Activated gamma-delta T cell (primary cell): ENCODE measurements around the gene AP5Z1.
"Not testable (repeated sequence)": the region's sequence is repeated elsewhere in the genome, so short reads cannot be mapped to it uniquely, and the experiment has no call there.

Experiments
- DNase-seq: peaks from one replicate; lab custom pipeline; 2025; lab: John Stamatoyannopoulos, UW

AP5Z1 gene

GRCh38 chr7:4802577-4802976 lies 27.2 kb downstream of the AP5Z1 start:
- DNase-seq = not testable (repeated sequence)

GRCh38 chr7:4803397-4804241 lies 28.2 kb downstream of the AP5Z1 start:
- no peak for DNase-seq

GRCh38 chr7:4805110-4805983 lies 29.9 kb downstream of the AP5Z1 start:
- DNase-seq = no peak

DNA sequence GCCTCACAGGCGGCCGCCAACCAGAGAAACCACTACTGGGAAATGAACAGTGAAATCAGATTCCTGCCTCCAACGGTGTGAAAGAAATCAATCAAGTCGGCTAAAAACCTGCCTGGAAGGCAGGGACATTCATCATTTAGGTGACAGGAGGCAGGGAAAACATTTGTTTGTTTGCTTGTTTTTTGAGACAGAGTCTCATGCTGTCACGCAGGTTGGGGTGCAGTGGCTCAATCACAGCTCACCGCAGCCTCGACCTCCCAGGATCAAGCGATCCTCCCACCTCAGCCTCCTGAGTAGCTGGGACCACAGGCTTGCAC lies 30.5 kb downstream of the AP5Z1 start:
- DNase-seq = no peak

GRCh38 chr7:4806983-4807597 lies 31.7 kb downstream of the AP5Z1 start:
- no peak for DNase-seq

- no peak for DNase-seq
These were observed 32.2 kb downstream of the AP5Z1 start for GRCh38 chr7:4807598-4808016.

GRCh38 chr7:4808026-4808425 lies 32.6 kb downstream of the AP5Z1 start:
- DNase-seq = no peak

DNA sequence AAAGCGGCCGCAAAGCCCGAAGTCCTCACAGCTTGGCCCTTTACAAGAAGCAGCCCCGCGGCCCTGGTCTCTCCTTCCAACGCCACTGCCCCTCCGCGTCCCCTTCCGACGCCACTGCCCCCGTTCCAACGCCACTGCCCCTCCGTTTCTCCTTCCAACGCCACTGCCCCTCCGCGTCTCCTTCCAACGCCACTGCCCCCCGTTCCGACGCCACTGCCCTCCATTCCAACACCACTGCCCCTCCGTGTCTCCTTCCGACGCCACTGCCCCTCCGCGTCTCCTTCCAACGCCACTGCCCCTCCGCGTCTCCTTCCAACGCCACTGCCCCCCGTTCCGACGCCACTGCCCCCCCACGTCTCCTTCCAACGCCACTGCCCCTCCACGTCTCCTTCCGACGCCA lies 33.1 kb downstream of the AP5Z1 start:
- DNase-seq = no peak

DNA sequence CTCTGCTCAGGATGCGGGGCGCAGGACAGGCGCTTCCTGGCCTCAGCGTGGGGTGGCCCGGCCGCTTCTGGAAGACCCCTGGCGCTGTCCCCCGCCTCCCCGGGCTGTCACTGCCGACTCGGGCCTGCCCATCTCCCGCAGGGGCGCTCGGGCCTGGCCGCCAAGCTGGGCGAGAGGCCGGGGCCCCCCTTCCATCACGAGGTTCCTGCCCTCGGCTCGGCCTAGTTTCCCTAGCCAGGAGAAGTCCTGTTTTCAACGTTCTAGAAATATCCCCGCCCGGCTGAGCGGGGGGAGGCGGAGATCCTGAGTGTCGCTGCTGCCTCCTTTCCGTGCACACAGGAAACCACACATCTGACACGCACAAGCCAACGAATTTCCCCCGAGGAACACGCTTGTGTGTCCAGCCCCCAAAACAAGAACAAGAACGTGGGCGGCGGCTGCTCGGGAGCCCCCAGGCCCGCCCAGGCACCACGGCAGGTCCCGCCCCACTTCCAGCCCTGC lies 33.7 kb downstream of the AP5Z1 start:
- no peak for DNase-seq

GRCh38 chr7:4809666-4810065 lies 34.2 kb downstream of the AP5Z1 start:
- DNase-seq = no peak

DNA sequence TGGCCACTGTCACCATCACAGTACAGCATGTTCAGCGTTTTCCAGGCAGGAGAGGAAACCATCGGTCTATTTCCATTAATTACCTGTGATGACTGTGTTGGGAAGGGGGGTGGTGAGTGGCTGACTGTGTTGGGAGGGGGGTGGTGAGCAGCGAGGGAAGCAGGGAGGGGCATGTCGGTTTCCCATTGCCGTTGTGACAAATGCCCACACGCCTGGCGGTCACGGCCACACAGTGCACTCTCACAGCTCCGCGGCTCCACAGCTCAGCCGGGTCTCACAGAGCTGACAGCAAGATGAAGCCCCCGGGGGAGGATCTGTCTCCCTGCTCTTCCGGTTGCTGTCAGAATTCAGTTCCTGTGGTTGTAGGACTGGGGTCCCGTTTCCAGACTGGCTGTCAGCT lies 39.0 kb downstream of the AP5Z1 start:
- DNase-seq = no peak

GRCh38 chr7:4815121-4815520 lies 39.7 kb downstream of the AP5Z1 start:
- DNase-seq = no peak

- no peak for DNase-seq
These were observed 40.4 kb downstream of the AP5Z1 start for GRCh38 chr7:4815609-4816418.

DNA sequence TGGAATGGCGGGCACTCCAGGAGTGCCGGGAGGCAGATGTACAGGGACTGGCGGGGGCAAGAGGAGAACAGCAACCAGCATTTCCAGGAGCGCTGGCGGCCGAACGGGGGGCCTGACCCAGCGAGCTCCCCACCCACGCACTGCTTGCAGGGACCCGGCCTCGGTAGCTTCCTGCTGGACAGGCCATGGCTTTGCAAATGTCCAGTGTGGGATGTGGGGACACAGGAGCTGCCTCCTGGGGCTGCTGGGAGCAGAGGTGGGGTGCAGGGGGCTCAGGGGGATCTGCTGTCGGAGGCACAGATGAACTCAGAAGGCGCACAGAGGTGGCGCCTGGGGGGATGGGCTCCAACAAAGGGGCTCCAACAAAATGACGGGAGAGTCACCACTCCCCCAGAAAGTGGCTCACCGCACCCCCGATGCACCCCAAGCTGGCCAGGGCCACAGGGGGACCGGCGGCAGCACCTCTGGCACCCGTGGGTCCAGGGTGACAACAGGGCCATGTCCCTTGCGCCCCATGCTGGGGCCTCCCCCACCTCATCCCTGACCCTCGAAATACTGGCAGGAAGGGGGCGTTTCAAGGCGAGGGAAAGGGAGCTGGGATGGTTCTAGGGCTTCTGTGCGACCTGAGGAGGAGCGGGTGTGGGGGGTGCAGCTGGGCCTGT lies 41.1 kb downstream of the AP5Z1 start:
- no peak for DNase-seq

DNA sequence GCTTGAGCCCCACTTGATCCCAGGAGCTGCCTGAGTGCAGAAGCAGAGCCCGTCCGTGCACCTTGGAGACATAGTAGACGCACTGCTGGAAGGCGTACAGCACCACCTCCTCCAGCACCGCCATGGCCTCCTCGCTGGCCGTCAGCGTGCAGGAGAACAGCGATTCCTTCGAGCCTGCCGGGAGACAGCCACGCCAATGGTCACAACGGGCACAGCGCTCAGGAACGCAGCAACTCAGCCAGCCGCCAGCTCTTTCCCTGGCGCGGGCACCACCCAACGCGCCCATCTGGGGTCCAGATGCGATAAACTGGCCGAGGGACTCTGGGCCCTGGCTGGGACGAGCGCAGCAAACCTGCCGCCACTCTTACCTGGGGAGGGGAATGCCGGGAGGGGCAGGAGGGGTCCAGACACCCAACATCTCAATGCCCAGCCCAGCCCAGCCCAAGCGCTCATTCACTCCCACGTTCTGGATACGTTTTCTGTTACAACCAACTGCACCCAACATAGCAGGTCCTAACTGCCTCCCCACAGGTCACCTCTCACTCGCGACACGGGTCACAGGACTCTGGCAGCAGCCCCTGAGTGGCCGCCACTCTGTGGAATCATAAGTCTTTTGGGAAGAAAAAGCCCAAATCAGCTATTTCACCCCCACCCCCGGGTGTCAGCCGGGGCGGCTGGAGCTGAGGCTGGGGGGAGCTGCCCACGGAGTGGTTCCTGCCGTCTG lies 41.9 kb downstream of the AP5Z1 start:
- no peak for DNase-seq

GRCh38 chr7:4818000-4818794 lies 42.8 kb downstream of the AP5Z1 start:
- no peak for DNase-seq

DNA sequence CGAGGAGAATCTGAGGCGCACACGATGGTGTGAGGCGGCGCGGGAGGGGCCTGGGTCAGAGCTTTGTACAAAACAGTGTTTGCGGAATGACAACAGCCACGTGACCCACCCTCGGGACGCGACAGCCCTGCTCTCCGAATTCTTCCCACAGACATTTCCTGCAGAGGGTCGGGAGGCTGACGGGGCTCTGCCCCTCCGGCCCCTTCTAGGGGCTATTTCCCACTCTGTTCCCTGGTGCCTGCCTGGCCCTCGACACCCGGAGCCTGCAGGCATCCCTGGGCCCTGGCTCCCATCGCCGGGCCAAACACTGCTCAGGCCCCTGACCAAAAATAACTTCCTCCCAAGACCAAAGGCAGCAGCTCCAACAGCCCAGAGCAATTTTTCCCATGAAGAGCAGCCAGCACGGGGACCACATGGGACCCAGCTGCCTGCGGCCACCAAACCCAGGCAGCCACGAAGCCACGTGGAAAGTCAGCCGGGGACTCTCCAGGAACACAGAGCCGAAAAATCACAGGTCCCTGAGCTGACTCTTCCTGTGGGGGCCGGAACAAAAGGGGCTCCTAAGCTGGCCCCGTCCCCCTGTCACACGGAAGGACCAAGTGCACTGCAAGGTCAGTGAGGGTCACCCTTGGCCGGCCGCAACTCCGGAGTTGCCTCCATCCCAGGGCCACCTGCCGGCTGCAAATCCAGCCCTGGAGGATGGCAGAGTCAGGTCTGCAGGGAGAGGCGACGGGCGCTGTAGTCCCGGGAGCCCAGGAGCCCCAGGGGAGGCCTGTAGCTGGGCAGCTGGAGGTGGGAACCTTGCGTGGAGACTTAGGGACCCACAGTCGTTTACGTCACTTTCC lies 44.4 kb downstream of the AP5Z1 start:
- no peak for DNase-seq

DNA sequence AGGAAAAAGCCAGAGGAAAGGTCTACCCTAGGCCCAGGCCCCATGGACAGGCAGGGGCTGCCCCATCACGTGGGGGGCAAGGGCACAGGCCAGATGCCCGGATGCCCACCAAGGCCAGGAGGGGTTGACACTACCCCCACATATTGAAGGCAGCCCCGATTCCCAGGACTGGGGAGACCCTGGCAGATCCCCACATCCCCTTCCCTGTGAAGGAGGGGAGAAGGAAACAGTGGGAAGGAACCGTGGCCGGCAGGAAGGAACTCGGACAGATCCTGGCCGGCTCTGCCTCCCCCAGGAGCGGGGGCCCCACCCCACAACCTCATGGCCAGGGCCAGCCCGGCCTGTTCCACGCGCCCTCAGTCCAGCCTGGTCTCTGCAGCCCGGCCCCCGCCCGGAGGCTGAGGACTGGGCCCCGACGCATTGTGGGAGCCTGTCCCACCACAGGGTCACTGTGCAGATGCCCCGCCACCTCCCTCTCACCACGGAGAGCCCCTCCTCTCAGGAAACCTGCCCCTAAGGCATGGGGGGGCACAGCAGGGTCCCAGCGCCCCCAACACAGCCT lies 45.1 kb downstream of the AP5Z1 start:
- no peak for DNase-seq
